ENCODE results near the gene TMEM116. TPM values are rescaled to one million over a fixed set of nuclear protein-coding genes. Genes with fewer than 3 reads are reported as not detected.

The TMEM116 gene
- total RNA-seq (2014; rRNA removed) (4.4 and 5.6 TPM in 2 replicates), Bru-seq, nascent RNA (percentile 57 among the genes with signal in this experiment), BruChase-seq, experiment 1, labeled RNA remaining after a 6-hour chase (percentile 52 among the genes with signal in this experiment), BruChase-seq, experiment 2, labeled RNA remaining after a 2-hour chase (percentile 60 among the genes with signal in this experiment)
- long read RNA-seq, partial matches to known transcripts: 1 of 14 reads
- long read RNA-seq, other reads (novel, unspliced or antisense): 11 of 14 reads

DNA sequence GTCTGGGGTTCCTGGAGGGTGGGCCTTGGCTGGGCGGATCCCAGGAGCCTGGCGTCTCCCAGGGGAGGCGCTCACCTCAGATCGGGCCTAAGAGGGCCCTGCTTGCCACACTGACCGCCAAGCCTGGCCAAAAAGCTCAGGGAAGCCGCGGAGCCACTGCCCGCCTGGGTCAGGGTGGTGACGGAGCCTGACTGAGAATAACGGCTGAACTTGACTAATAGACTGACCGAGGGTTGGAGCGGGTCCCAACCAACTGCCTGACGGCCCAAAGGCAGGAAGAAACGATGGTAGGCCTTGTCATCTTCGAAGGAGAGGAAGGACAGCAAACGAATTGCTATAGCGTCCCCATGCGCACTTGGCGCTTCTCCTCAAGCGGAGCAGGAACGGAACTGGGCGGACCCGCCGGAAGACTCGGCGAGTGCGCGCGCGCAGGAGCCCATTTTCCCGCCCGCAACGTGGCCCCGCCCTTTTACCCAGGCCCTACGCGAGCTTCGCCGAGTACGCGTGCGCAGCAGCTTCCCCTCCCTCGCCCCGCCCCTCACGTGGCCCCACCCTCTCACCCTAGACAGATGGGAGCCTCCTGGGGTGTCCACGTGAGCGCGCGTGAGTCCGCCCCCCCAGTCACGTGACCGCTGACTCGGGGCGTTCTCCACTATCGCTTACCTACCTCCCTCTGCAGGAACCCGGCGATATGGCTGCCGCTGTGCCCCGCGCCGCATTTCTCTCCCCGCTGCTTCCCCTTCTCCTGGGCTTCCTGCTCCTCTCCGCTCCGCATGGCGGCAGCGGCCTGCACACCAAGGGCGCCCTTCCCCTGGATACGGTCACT, at the start of gene TMEM116, which contains the start of gene ERP29:
TMEM116 (minus strand) TSS at position 391 of the 826 bp plus-strand sequence. CDS start 7,895 bp downstream, outside the sequence.
ERP29 (plus strand) TSS at position 652 of the 826 bp plus-strand sequence; CDS start at position 692, 40 bp downstream.
- peak within 1 kb of the TSS; percentile 86 for H3K27ac ChIP-seq (ENCODE audit: low read length)
- BruUV-seq (replicated peaks): TSS peak; percentile 88
- TF ChIP-seq EZH2 (IDR thresholded peaks at IDR 0.05; ENCODE audit: low read length, unreplicated experiment): no peak
- TF ChIP-seq CTCF (conservative IDR thresholded peaks at IDR 0.05; ENCODE audit: low read depth, low read length): peak; percentile 48
- TF ChIP-seq EZH2phosphoT487 (IDR thresholded peaks at IDR 0.05; ENCODE audit: borderline replicate concordance, low read length): no peak
- peaks cover 7% of the 10 kb centered on the region for H3F3A ChIP-seq (ENCODE audit: low read length, unreplicated experiment)
- H3K27me3 ChIP-seq (ENCODE audit: low read length): no peaks in the 10 kb centered on the region
- no peaks in the 10 kb centered on the region for H3K9me2 ChIP-seq (replicated peaks; ENCODE audit: low read length)
- ChIA-PET POLR2A (ENCODE audit: unreplicated experiment) (interaction anchor here (0.5 to 0.6 kb wide), 2 partner anchors 10 to 58 kb away, joined by 4 read pairs; no protein-coding TSS in a partner anchor), CTCF (interaction anchor here (0.6 to 0.8 kb wide), 2 partner anchors 35 to 69 kb away, joined by 3 read pairs; no protein-coding TSS in a partner anchor)
- H3K4me3 ChIP-seq (ENCODE audit: low read length): peak within 1 kb of the TSS; percentile 92
- H3K9ac ChIP-seq (ENCODE audit: low read length): peak within 1 kb of the TSS; percentile 95
- peak; percentile 79 for ATAC-seq
- intact Hi-C loops (cut with micrococcal nuclease): loop anchor here (1.0 to 10.0 kb wide), 3 partner anchors 68 to 372 kb away; partner anchors contain the start of genes HECTD4 and MAPKAPK5
- H3K9me3 ChIP-seq (ENCODE audit: low read length): no peaks in the 10 kb centered on the region
- peaks cover 36% of the 10 kb centered on the region for H3K4me1 ChIP-seq (ENCODE audit: insufficient read depth, low read length)
- peaks cover 64% of the 10 kb centered on the region for H3K79me2 ChIP-seq (ENCODE audit: low read length)
- DNase-seq: peak; percentile 99
- H3K36me3 ChIP-seq (ENCODE audit: low read depth, low read length): peaks cover 11% of the 10 kb centered on the region
- peak within 1 kb of the TSS; percentile 91 for H2AFZ ChIP-seq (ENCODE audit: low read length)
- H3K4me2 ChIP-seq (ENCODE audit: low read length): peak within 1 kb of the TSS; percentile 86
- peaks cover 19% of the 10 kb centered on the region for H4K20me1 ChIP-seq (ENCODE audit: low read length)

- intact Hi-C loops (cut with micrococcal nuclease): no loop called here
- ChIA-PET CTCF (no interaction called here), POLR2A (ENCODE audit: unreplicated experiment) (no interaction called here)
- BruUV-seq (replicated peaks): no TSS peak
- Histone ChIP-seq H3K9ac (ENCODE audit: low read length) (no peak overlapping the region), H3F3A (ENCODE audit: low read length, unreplicated experiment) (peaks cover 14% of the 10 kb centered on the region), H3K4me1 (ENCODE audit: insufficient read depth, low read length) (no peaks in the 10 kb centered on the region), H3K27me3 (ENCODE audit: low read length) (no peaks in the 10 kb centered on the region), H3K36me3 (ENCODE audit: low read depth, low read length) (peaks cover 67% of the 10 kb centered on the region), H2AFZ (ENCODE audit: low read length) (no peak overlapping the region), H3K9me2 (replicated peaks; ENCODE audit: low read length) (no peaks in the 10 kb centered on the region), H3K27ac (ENCODE audit: low read length) (no peak overlapping the region), H3K79me2 (ENCODE audit: low read length) (no peaks in the 10 kb centered on the region), H3K4me2 (ENCODE audit: low read length) (no peak overlapping the region), H3K9me3 (ENCODE audit: low read length) (no peaks in the 10 kb centered on the region), H4K20me1 (ENCODE audit: low read length) (no peaks in the 10 kb centered on the region), H3K4me3 (ENCODE audit: low read length) (no peak overlapping the region)
- no peak for TF ChIP-seq CTCF (conservative IDR thresholded peaks at IDR 0.05; ENCODE audit: low read depth, low read length)
- no peak for TF ChIP-seq EZH2phosphoT487 (IDR thresholded peaks at IDR 0.05; ENCODE audit: borderline replicate concordance, low read length)
- no peak for TF ChIP-seq EZH2 (IDR thresholded peaks at IDR 0.05; ENCODE audit: low read length, unreplicated experiment)
- DNase-seq: no peak
- ATAC-seq: no peak
Measured at GRCh38 chr12:112061137-112061536, 48.2 kb upstream of the TMEM116 start.

Data from PC-3 (cell line).